Measurements from ENCODE around the gene CCDC106.

The CCDC106 gene

GRCh38 chr19:55668603-55669348, 20.8 kb downstream of the CCDC106 start:
- no peak for TF ChIP-seq CTCF (IDR thresholded peaks at IDR 0.05; ENCODE audit: insufficient read depth, low read depth, low read length, missing control alignments)
- no peak overlapping the region for H3K4me3 ChIP-seq (ENCODE audit: low read length)
- DNase-seq (ENCODE audit: low read depth), result no peak

GRCh38 chr19:55669418-55670279, 21.6 kb downstream of the CCDC106 start:
- no peak overlapping the region for H3K4me3 ChIP-seq (ENCODE audit: low read length)
- no peak for TF ChIP-seq CTCF (IDR thresholded peaks at IDR 0.05; ENCODE audit: insufficient read depth, low read depth, low read length, missing control alignments)

GRCh38 chr19:55670280-55671053, 22.5 kb downstream of the CCDC106 start:
- TF ChIP-seq CTCF (IDR thresholded peaks at IDR 0.05; ENCODE audit: insufficient read depth, low read depth, low read length, missing control alignments), result no peak
- DNase-seq (ENCODE audit: low read depth), result peak; percentile 29
- H3K4me3 ChIP-seq (ENCODE audit: low read length), result no peak overlapping the region

More at GRCh38 chr19:55669418-55670279, 21.6 kb downstream of the CCDC106 start:
- DNase-seq (ENCODE audit: low read depth), result no peak

GRCh38 chr19:55671054-55671378, 23.0 kb downstream of the CCDC106 start:
- TF ChIP-seq CTCF (IDR thresholded peaks at IDR 0.05; ENCODE audit: insufficient read depth, low read depth, low read length, missing control alignments), result no peak
- H3K4me3 ChIP-seq (ENCODE audit: low read length), result no peak overlapping the region
- DNase-seq (ENCODE audit: low read depth), result no peak

- H3K4me3 ChIP-seq (ENCODE audit: low read length), result no peak overlapping the region
- TF ChIP-seq CTCF (IDR thresholded peaks at IDR 0.05; ENCODE audit: insufficient read depth, low read depth, low read length, missing control alignments), result no peak
- no peak for DNase-seq (ENCODE audit: low read depth)
These were observed 24.4 kb downstream of the CCDC106 start for GRCh38 chr19:55672418-55672817.

- DNase-seq (ENCODE audit: low read depth), result no peak
- no peak for TF ChIP-seq CTCF (IDR thresholded peaks at IDR 0.05; ENCODE audit: insufficient read depth, low read depth, low read length, missing control alignments)
- H3K4me3 ChIP-seq (ENCODE audit: low read length), result no peak overlapping the region
These were observed 25.5 kb downstream of the CCDC106 start for GRCh38 chr19:55673465-55673864.

Measured in epithelial cell of esophagus (primary cell).